HG02610 (cell line): Measurements from ENCODE around the gene ARFIP2.
A peak's percentile ranks its signal among the peaks of the same experiment; 100 is the strongest.

Experiments
- ATAC-seq: cut with Tn5 transposase; IDR thresholded peaks from one replicate; pipeline ENCODE4 v1.9.1; 2021; ENCODE audit warnings: mild to moderate bottlenecking, moderate library complexity; ENCODE audit not compliant: unreplicated experiment

Gene ARFIP2

DNA sequence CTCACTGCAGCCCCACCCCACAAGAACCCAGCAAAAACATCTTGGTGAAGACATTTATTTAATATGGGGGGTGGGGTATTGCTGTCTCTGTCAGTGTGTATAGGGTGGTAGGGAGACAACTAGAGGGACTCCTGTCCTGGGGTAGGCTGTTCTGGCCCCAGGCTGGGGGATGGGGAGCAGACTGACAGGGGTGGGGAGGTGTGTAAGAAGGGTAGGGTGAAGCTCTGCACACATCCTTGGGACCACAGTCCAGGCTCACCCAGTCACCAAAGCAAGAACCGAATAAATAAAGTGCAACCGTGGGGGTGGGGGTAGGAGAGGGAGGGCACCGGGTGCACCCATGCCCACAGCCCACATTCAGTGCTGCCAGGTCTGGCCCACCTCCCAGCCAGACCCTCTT, 32.6 kb downstream of the ARFIP2 start:
- no peak for ATAC-seq

GRCh38 chr11:6443269-6444003, 37.7 kb downstream of the ARFIP2 start:
- ATAC-seq, result peak; percentile 76

- no peak for ATAC-seq
Observed at GRCh38 chr11:6442441-6442840, 38.7 kb downstream of the ARFIP2 start.

DNA sequence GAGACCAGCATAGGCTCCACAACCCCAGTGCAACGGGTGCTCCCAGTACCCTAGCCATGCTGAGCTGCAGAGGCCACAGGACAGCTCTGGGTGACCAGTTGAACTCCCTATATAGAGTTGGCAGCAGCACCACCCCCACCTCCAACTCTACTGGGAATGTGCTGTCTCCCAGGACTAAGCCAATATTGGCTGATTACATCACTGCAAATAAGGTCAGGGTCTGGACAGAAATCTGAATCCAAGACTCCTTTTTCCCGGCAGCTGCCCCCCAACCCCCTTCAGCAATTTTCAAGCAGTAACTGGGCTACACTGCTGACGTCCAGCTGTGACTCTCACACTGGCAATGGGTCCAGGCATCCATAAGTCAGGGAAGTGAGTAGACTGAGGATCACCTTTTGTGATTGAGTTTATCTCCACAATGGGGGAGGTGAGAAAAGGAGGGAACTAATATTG, 40.2 kb downstream of the ARFIP2 start, which contains the start of gene HPX:
Gene HPX (minus strand): TSS at position 82 of the 453 bp plus-strand sequence. CDS start 24 bp downstream, at position 58.
- ATAC-seq, result no peak

DNA sequence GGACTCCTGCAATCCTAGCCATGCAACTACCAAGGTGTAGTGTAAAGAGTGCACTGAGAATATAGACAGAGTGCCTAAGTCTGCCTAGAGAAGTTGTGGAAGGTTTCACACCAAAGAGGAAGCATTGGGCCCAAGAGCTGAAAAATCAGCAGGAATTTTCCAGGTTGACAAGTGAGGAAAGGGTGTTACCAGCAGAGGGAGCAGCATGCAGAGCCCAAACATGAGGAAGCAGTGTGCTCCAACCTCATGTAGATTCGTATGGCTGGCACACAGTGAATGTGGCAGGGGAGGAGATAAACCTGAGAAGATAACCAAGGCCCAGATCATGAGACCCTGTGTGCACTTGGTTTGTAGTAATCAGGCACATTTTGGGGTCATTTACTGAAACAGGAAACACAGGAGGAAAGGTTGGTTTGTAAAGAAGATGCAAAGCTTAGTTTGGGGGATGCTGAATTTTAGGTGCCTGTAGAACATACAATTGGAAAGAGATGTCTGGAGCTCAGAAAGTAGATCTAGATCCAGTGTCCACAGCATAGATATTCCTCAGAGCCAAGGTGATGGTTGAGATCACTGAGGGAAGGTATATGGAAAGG, 42.1 kb downstream of the ARFIP2 start:
- no peak for ATAC-seq

DNA sequence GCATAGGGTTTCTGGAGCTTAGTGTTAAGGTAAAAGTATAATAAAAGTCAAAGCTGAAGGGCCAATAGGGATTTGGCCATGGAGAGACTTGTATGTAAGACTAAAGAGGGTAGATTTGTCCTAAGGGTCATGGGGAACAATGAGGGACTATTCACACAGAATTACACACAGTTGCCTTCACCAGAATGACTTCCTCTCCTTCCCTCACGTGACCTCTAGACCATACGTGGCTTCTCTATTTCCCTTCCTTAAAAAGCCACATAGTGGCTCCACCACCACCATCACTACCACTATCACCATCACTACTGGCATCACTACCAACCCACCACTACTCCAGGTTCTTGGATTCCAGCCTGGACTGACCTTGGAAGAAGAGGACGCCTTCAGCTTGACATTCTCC, 43.1 kb downstream of the ARFIP2 start:
- ATAC-seq, result no peak

DNA sequence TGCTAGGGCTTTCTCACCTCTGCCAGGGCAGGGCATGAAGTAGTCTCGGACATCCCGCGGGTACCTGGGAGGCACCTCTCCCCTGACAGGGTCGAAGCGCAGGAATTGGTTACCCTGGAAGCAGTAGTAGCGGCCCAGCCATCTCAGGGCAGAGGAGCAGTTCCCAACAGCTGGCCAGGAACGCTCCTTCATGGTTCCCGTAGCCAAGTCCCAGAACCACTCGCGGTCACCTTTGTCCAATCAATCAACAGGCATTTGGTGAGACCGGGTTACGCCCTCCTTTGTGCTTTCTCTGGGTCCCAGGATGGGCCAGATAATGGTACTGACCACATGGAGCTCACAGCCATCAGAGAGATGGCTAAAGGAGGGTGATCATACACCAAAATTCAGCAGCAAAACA, 43.7 kb downstream of the ARFIP2 start:
- no peak for ATAC-seq

DNA sequence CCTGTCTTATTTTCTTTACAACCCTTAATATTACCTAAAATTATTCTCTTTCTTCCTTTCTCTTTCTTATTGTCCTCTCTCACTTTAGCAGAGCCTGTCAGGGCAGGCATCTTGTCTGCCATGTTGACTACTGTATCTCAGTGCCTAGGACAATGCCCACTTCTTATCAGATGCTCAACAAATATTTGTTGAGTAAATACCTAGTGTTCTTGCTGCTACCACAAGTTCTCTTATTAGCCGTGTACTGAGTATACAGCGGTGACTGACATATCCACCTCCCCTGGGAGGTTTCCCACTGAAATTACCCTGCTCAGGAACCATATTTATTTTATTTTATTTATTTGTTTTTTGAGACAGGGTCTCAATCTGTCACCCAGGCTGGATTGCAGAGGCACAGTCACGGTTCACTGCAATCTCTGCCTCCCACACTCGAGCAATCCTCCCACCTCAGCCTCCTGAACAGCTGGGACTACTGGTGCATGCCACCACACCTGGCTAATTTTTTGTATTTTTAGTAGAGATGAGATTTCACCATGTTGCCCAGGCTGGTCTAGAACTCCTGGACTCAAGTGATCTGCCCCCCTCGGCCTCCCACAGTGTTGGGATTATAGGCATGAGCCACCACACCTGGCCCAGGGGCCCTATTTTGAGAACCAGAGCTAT, 47.0 kb downstream of the ARFIP2 start:
- peak; percentile 47 for ATAC-seq

DNA sequence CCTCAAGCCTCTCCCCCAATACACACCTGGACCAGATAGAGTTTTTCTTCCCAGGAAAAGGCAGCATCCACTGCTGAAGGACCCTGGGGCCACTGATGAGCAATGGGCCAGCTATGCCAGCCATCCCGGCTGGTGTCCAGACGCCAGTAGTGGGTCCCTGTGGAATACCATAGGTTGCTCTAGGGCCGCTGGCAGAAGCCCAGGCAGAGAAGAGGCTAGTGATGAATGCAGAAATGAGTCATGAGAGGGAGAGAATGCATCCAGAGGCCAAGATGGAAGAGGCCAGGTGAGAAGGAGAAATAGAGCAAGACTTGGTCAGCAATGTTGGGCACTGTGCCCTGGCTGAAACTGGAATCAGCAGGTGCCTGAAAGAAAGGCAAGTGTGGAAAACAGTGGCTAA, 49.3 kb downstream of the ARFIP2 start:
- no peak for ATAC-seq

- ATAC-seq, result no peak
Observed at GRCh38 chr11:6427516-6427915, 53.6 kb downstream of the ARFIP2 start.
